Measurements from ENCODE around the gene RBM33. TPM values are rescaled to one million over a fixed set of nuclear protein-coding genes. Genes with fewer than 3 reads are reported as not detected.
A peak's percentile ranks its signal among the peaks of the same experiment; 100 is the strongest.

Gene RBM33
- total and polyA plus RNA-seq, 8 donors = 7.5 to 182 (median 60.5) TPM

- 57 to 74% (median 68%) methylated on average over 8 to 11 of the region's 11 CpGs for WGBS, 5 donors
- H3K4me1 ChIP-seq = peaks cover 4 to 75% (median 37%) of the 10 kb centered on the region in 4 donors
These were observed 25.4 kb downstream of the RBM33 start for GRCh38 chr7:155669717-155670505.

GRCh38 chr7:155670521-155670920 is 26.1 kb downstream of the RBM33 start:
- peak overlapping the region in 1 of 5 donors; percentile 28 for H3K27ac ChIP-seq
- 60 to 79% (median 73%) methylated on average over 5 of the region's 5 CpGs for WGBS, 5 donors
- H3K9me3 ChIP-seq = no peaks in the 10 kb centered on the region
- H3K4me3 ChIP-seq = no peak overlapping the region
- DNase-seq = no peak
- TF ChIP-seq POLR2A (IDR thresholded peaks at IDR 0.05) (no peak), CTCF (IDR thresholded peaks at IDR 0.05) (no peak), POLR2AphosphoS5 (IDR thresholded peaks at IDR 0.05) (no peak), EP300 (IDR thresholded peaks at IDR 0.05) (no peak)
- intact Hi-C loops (cut with DNase I; ENCODE audit: low total_unique reads) = no loop called here
- H3K36me3 ChIP-seq = peaks cover 0 to 30% (median 17%) of the 10 kb centered on the region in 4 donors
- peaks cover 0 to 72% (median 33%) of the 10 kb centered on the region in 4 donors for H3K4me1 ChIP-seq
- H3K27me3 ChIP-seq = no peaks in the 10 kb centered on the region

More at GRCh38 chr7:155669717-155670505, 25.4 kb downstream of the RBM33 start:
- peak in 1 of 2 donors; percentile 32 for DNase-seq
- TF ChIP-seq POLR2A (IDR thresholded peaks at IDR 0.05) = no peak
- no peak for TF ChIP-seq POLR2AphosphoS5 (IDR thresholded peaks at IDR 0.05)
- no peak for TF ChIP-seq EP300 (IDR thresholded peaks at IDR 0.05)
- no peak for TF ChIP-seq CTCF (IDR thresholded peaks at IDR 0.05)
- Histone ChIP-seq H3K36me3 (peaks cover 0 to 35% (median 17%) of the 10 kb centered on the region in 4 donors), H3K4me3 (no peak overlapping the region), H3K27ac (peak overlapping the region in 2 of 5 donors; percentile 5 to 37), H3K9me3 (no peaks in the 10 kb centered on the region), H3K27me3 (no peaks in the 10 kb centered on the region)
- intact Hi-C loops (cut with DNase I; ENCODE audit: low total_unique reads) = no loop called here

GRCh38 chr7:155674556-155674955 is 30.1 kb downstream of the RBM33 start:
- intact Hi-C loops (cut with DNase I; ENCODE audit: low total_unique reads) = no loop called here
- DNase-seq = no peak
- whole genome bisulfite sequencing, 5 donors = 87 to 93% (median 91%) methylated on average over 3 of the region's 3 CpGs
- Histone ChIP-seq H3K9me3 (no peaks in the 10 kb centered on the region), H3K27ac (no peak overlapping the region), H3K4me3 (no peak overlapping the region), H3K4me1 (peaks cover 5 to 57% (median 20%) of the 10 kb centered on the region in 4 donors), H3K36me3 (peaks cover 0 to 37% (median 30%) of the 10 kb centered on the region in 4 donors), H3K27me3 (no peaks in the 10 kb centered on the region)
- TF ChIP-seq POLR2A (IDR thresholded peaks at IDR 0.05) = no peak
- no peak for TF ChIP-seq CTCF (IDR thresholded peaks at IDR 0.05)
- TF ChIP-seq EP300 (IDR thresholded peaks at IDR 0.05) = no peak
- TF ChIP-seq POLR2AphosphoS5 (IDR thresholded peaks at IDR 0.05) = no peak

GRCh38 chr7:155676052-155676451 is 31.6 kb downstream of the RBM33 start:
- no peaks in the 10 kb centered on the region for H3K27me3 ChIP-seq
- WGBS, 5 donors = 76 to 83% (median 80%) methylated on average over 8 of the region's 8 CpGs
- intact Hi-C loops (cut with DNase I; ENCODE audit: low total_unique reads) = no loop called here

GRCh38 chr7:155677688-155678087 is 33.2 kb downstream of the RBM33 start:
- intact Hi-C loops (cut with DNase I; ENCODE audit: low total_unique reads) = no loop called here
- Histone ChIP-seq H3K27ac (no peak overlapping the region), H3K36me3 (peaks cover 0 to 61% (median 46%) of the 10 kb centered on the region in 4 donors), H3K4me3 (no peak overlapping the region), H3K9me3 (no peaks in the 10 kb centered on the region), H3K27me3 (no peaks in the 10 kb centered on the region), H3K4me1 (peaks cover 5 to 39% (median 13%) of the 10 kb centered on the region in 4 donors)
- WGBS, 5 donors = 80 to 90% (median 85%) methylated on average over 2 of the region's 2 CpGs
- no peak for DNase-seq
- TF ChIP-seq EP300 (IDR thresholded peaks at IDR 0.05) (no peak), POLR2A (IDR thresholded peaks at IDR 0.05) (no peak), POLR2AphosphoS5 (IDR thresholded peaks at IDR 0.05) (no peak), CTCF (IDR thresholded peaks at IDR 0.05) (no peak)

More at GRCh38 chr7:155676052-155676451, 31.6 kb downstream of the RBM33 start:
- no peak overlapping the region for H3K27ac ChIP-seq
- no peak for DNase-seq
- no peak for TF ChIP-seq POLR2AphosphoS5 (IDR thresholded peaks at IDR 0.05)
- peaks cover 0 to 44% (median 36%) of the 10 kb centered on the region in 4 donors for H3K36me3 ChIP-seq
- H3K9me3 ChIP-seq = no peaks in the 10 kb centered on the region
- H3K4me1 ChIP-seq = peaks cover 5 to 43% (median 14%) of the 10 kb centered on the region in 4 donors
- H3K4me3 ChIP-seq = no peak overlapping the region
